Measurements from ENCODE around the gene PRKAR1A. TPM values are rescaled to one million over a fixed set of nuclear protein-coding genes. Genes with fewer than 3 reads are reported as not detected.
"Not testable (repeated sequence)": the region's sequence is repeated elsewhere in the genome, so short reads cannot be mapped to it uniquely, and the experiment has no call there.

PRKAR1A gene
- total RNA-seq, 2 donors from 2014 or later = 534 to 672 TPM

DNA sequence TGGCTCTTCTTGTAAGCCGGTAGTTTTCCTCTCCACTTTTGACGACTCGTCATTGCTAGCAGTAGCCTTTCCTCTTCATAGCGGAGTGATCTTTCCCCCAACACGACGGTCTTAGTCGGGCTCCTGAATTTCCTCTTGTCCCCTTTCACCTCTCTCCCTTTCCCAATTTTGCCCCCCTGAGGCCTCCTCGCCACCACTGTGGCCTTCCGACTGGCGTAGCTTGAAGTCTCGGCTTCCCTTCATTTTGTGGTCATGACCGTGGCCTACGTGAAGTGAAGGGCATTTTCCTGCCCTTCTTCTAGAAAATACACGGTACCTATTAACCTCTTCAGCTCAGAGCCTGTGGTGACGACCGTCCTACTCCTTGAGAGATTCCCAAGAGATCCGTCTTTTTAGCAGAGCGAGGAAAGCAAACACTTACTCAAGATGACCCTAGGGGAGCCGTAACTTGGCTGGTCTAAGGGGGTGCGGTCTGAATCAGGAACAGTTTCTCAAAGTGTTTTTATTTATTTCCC is 787 bp downstream of the PRKAR1A start:
- Histone ChIP-seq H3K36me3 (peaks cover 29% of the 10 kb centered on the region), H3K27me3 (no peaks in the 10 kb centered on the region), H3K27ac (peak overlapping the region; percentile 97 to 99), H3K4me3 (peak overlapping the region; percentile 81 to 93), H3K4me1 (peaks cover 0 to 53% of the 10 kb centered on the region in 2 donors), H3K9me3 (no peaks in the 10 kb centered on the region)
- peak; percentile 72 for DNase-seq (ENCODE audit: low spot score)
- TF ChIP-seq, protein P1, sequence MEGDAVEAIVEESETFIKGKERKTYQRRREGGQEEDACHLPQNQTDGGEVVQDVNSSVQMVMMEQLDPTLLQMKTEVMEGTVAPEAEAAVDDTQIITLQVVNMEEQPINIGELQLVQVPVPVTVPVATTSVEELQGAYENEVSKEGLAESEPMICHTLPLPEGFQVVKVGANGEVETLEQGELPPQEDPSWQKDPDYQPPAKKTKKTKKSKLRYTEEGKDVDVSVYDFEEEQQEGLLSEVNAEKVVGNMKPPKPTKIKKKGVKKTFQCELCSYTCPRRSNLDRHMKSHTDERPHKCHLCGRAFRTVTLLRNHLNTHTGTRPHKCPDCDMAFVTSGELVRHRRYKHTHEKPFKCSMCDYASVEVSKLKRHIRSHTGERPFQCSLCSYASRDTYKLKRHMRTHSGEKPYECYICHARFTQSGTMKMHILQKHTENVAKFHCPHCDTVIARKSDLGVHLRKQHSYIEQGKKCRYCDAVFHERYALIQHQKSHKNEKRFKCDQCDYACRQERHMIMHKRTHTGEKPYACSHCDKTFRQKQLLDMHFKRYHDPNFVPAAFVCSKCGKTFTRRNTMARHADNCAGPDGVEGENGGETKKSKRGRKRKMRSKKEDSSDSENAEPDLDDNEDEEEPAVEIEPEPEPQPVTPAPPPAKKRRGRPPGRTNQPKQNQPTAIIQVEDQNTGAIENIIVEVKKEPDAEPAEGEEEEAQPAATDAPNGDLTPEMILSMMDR (IDR thresholded peaks at IDR 0.05) = no peak

DNA sequence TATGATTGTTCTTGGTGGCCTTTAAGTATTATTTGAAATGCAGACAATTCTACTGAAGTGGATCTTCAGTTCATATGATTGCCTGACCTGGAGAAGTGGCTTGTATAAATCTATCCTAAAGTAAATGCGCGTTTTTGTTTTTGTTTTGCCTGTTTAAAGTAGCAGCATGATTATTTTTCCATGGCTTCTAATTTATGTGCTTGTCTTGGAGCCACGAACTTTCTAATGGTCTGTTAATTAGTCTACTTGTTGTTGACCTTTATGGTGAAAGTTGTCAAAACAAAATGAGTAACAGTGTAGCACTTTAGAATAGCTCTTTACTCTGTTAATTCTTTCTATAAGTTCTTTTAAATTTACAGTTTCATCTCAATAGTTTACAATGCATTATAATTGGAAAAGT is 1.7 kb downstream of the PRKAR1A start:
- TF ChIP-seq, protein P1 (IDR thresholded peaks at IDR 0.05) = no peak
- Histone ChIP-seq H3K27ac (peak overlapping the region; percentile 97 to 99), H3K36me3 (peaks cover 38% of the 10 kb centered on the region), H3K27me3 (no peaks in the 10 kb centered on the region), H3K4me1 (peaks cover 0 to 62% of the 10 kb centered on the region in 2 donors), H3K4me3 (peak overlapping the region; percentile 81 to 93), H3K9me3 (no peaks in the 10 kb centered on the region)
- DNase-seq (ENCODE audit: low spot score) = no peak

DNA sequence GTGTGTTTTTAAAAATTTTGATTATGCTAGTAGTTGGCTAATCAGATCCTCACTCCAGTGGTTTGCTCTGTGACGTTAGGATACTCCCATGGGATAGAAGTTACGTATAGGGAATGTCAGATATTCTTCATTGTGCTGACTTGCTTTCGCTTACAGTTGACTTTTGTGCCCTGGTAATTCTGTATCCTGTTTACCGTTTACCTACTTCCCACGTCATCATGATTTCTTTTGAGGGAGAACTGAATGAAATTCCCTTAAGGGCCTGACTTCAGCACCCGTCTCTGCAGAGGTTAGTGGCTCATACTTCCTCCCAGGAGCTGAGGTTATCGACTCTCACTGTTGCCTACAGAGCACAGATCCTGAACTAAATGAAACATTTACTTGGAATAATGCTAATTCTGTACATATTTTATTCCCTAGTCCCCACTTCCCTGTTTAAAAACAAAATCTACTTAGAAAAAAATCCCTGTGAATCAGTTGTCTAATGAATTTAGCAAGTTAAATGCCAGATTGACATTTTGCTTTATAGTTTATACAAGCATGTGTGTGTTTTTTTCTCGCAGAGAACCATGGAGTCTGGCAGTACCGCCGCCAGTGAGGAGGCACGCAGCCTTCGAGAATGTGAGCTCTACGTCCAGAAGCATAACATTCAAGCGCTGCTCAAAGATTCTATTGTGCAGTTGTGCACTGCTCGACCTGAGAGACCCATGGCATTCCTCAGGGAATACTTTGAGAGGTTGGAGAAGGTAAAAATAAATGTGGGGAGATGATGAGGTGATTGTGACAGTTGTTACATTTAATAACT is 2.8 kb downstream of the PRKAR1A start:
- DNase-seq (ENCODE audit: low spot score) = no peak
- Histone ChIP-seq H3K36me3 (peaks cover 42% of the 10 kb centered on the region), H3K27ac (peak overlapping the region; percentile 97 to 99), H3K27me3 (no peaks in the 10 kb centered on the region), H3K4me3 (peak overlapping the region; percentile 81 to 93), H3K9me3 (no peaks in the 10 kb centered on the region), H3K4me1 (peaks cover 0 to 58% of the 10 kb centered on the region in 2 donors)
- TF ChIP-seq, protein P1 (IDR thresholded peaks at IDR 0.05) = no peak

DNA sequence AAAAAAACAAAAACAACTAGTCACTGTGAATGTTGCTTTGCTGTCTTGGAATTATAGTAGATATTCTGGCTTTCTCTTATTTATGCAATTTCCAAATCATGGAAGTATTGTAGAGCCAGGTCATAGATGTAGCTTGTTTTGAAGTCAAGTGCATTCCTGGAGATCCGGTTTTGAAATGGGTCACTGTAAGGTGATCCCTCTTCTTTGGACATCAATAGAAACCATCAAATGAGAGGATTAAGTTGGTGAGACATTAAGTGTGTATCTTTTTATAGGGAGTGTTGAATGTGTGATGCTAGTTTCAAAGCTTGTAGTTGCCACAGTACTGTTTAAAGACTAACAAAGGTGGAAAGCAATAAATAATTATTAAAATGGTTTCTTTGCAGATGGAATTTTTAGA is 4.5 kb downstream of the PRKAR1A start:
- Histone ChIP-seq H3K4me3 (no peak overlapping the region), H3K36me3 (peaks cover 42% of the 10 kb centered on the region), H3K27me3 (no peaks in the 10 kb centered on the region), H3K9me3 (no peaks in the 10 kb centered on the region), H3K4me1 (peaks cover 0 to 59% of the 10 kb centered on the region in 2 donors), H3K27ac (peak overlapping the region; percentile 97 to 99)
- DNase-seq (ENCODE audit: low spot score) = no peak
- TF ChIP-seq, protein P1 (IDR thresholded peaks at IDR 0.05) = no peak

DNA sequence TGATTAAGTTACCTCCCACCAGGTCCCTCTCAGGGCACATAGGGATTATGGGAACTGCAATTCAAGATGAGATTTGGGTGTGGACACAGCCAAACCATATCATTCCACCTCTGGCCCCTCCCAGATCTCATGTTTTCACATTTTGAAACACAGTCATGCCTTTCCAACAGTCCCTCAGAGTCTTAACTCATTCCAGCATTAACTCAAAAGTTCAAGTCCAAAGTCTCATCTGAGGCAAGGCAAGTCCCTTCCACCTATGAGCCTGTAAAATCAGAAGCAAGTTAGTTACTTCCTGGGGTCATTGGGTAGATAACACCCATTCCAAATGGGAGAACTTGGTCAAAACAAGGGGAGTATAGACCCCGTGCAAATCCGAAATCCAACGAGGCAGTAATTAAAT is 5.4 kb downstream of the PRKAR1A start:
- Histone ChIP-seq H3K27ac (peak overlapping the region; percentile 97 to 99), H3K4me1 (peaks cover 0 to 68% of the 10 kb centered on the region in 2 donors), H3K36me3 (peaks cover 42% of the 10 kb centered on the region)
- H3K9me3 ChIP-seq; H3K4me3 ChIP-seq; H3K27me3 ChIP-seq; DNase-seq (ENCODE audit: low spot score): not testable (repeated sequence)

DNA sequence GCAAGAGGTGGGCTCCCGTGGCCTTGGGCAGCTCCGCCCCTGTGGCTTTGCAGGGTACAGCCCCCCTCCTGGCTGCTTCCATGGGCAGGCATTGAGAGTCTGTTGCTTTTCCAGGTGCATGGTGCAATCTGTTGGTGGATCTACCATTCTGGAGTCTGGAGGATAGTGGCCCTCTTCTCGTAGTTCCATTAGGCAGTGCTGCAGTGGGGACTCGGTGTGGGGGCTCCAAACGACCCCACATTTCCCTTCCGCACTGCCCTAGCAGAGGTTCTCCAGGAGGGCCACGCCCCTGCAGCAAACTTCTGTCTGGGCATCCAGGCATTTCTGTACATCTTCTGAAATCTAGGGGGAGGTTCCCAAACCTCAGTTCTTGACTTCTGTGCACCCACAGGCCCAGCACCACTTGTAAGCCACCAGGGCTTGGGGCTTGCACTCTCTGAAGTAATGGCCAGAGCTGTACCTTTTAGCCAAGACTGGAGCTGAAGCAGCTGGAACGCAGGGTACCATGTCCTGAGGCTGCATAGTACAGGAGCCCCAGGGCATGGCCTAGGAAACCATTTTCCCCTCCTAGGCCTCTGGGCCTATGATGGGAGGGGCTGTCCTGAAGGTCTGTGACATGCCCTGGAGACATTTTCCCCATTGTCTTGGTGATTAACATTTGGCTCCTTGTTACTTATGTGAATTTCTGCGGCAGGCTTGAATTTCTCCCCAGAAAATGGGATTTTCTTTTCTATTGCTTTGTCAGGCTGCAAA is 6.0 kb downstream of the PRKAR1A start:
- Histone ChIP-seq H3K27ac (peak overlapping the region; percentile 97 to 99), H3K9me3 (no peaks in the 10 kb centered on the region), H3K4me1 (peaks cover 0 to 73% of the 10 kb centered on the region in 2 donors), H3K27me3 (no peaks in the 10 kb centered on the region), H3K4me3 (no peak overlapping the region), H3K36me3 (peaks cover 48% of the 10 kb centered on the region)
- TF ChIP-seq, protein P1 (IDR thresholded peaks at IDR 0.05) = no peak
- no peak for DNase-seq (ENCODE audit: low spot score)

DNA sequence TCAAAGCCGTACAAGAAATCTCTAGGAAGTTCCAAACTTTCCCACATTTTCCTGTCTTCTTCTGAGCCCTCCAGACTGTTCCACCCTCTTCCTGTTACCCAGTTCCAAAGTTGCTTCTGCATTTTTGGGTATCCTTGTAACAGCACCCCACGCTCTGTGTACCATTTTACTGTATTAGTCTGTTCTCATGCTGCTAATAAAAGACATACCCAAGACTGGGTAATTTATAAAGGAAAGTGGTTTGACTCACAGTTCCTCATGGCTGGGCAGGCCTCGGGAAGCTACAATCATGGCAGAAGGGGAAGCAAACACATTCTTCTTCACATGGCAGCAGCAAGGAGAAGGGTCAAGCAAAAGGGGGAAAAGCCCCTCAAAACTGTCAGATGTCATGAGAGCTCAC is 6.8 kb downstream of the PRKAR1A start:
- H3K27me3 ChIP-seq; DNase-seq (ENCODE audit: low spot score); H3K4me3 ChIP-seq; H3K9me3 ChIP-seq: not testable (repeated sequence)
- peaks cover 0 to 70% of the 10 kb centered on the region in 2 donors for H3K4me1 ChIP-seq
- peak overlapping the region; percentile 97 to 99 for H3K27ac ChIP-seq
- peaks cover 56% of the 10 kb centered on the region for H3K36me3 ChIP-seq
